Hepatocyte (in vitro differentiated cells): ENCODE data around the gene CRKL.

Experiments used
- CTCF ChIP-seq: fragments of 200-600 bp; sonication (generic); IDR thresholded peaks from 2 replicates; pipeline ENCODE4 v1.5.1; 2016; ENCODE audit warnings: antibody characterized with exemption, mild to moderate bottlenecking; ENCODE audit not compliant: poor library complexity
- EZH2phosphoT487 ChIP-seq: fragments of 200-600 bp; sonication (generic); IDR thresholded peaks from one replicate; pipeline ENCODE4 v1.6.1; 2018; ENCODE audit warnings: antibody characterized with exemption, mild to moderate bottlenecking, low read depth, moderate library complexity; ENCODE audit not compliant: unreplicated experiment, severe bottlenecking

GRCh38 chr22:20919718-20920117, 2.5 kb downstream of the CRKL start:
- no peak for TF ChIP-seq CTCF
- no peak for TF ChIP-seq EZH2phosphoT487
